Measurements from ENCODE around the gene SLC13A4. TPM values are rescaled to one million over a fixed set of nuclear protein-coding genes. Genes with fewer than 3 reads are reported as not detected.
A peak's percentile ranks its signal among the peaks of the same experiment; 100 is the strongest.

The SLC13A4 gene
- total RNA-seq, 1 donor from 2014 or later, result not detected

DNA sequence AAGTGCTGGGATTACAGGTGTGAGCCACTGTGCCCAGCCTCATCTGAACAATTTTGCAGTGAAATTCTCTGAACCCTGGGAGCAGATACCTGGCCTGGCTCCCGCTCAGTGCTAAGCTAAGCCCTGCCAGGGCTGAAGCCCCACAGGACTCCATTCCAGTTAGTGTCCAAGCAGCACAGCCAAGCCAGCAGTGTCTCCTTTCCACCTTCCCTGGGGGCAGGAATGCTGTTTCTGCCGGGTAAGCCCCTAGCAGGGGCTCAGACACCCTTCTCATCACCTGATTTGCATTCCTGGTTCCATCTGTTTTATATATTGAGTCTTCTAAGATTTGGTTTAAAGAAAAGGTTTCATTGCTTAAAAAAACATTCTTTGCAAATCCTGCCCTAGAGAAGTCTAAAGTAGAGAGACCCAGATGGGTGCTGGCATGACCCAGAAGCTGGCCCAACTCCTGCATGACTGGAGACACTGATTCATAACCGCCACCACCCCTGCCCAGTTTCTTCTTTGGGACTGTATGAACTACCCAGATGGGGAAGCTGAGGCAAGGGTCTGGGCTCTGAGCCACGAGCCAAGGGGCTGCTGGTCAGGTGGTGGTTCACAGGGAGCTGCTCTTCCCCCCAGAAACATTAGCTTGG, 14.0 kb downstream of the SLC13A4 start:
- Mint-ChIP-seq H3K27me3 (ENCODE audit: low read depth) (no peaks in the 10 kb centered on the region), H3K27ac (ENCODE audit: unreplicated experiment) (peak overlapping the region; percentile 3), H3K4me3 (ENCODE audit: unreplicated experiment) (no peak overlapping the region), H3K36me3 (ENCODE audit: low read depth) (no peaks in the 10 kb centered on the region), H3K4me1 (ENCODE audit: low read depth) (peaks cover 15% of the 10 kb centered on the region), H3K9me3 (ENCODE audit: low read depth) (no peaks in the 10 kb centered on the region)
- no peak for DNase-seq (ENCODE audit: low spot score)
- TF ChIP-seq CTCF (IDR thresholded peaks at IDR 0.05), result no peak

GRCh38 chr7:135712796-135713195, 15.2 kb downstream of the SLC13A4 start:
- no peaks in the 10 kb centered on the region for H3K9me3 Mint-ChIP-seq (ENCODE audit: low read depth)
- no peaks in the 10 kb centered on the region for H3K27me3 Mint-ChIP-seq (ENCODE audit: low read depth)
- no peak for TF ChIP-seq CTCF (IDR thresholded peaks at IDR 0.05)
- no peak overlapping the region for H3K4me3 Mint-ChIP-seq (ENCODE audit: unreplicated experiment)
- no peak overlapping the region for H3K27ac Mint-ChIP-seq (ENCODE audit: unreplicated experiment)
- DNase-seq (ENCODE audit: low spot score), result no peak
- no peaks in the 10 kb centered on the region for H3K36me3 Mint-ChIP-seq (ENCODE audit: low read depth)
- peaks cover 15% of the 10 kb centered on the region for H3K4me1 Mint-ChIP-seq (ENCODE audit: low read depth)

DNA sequence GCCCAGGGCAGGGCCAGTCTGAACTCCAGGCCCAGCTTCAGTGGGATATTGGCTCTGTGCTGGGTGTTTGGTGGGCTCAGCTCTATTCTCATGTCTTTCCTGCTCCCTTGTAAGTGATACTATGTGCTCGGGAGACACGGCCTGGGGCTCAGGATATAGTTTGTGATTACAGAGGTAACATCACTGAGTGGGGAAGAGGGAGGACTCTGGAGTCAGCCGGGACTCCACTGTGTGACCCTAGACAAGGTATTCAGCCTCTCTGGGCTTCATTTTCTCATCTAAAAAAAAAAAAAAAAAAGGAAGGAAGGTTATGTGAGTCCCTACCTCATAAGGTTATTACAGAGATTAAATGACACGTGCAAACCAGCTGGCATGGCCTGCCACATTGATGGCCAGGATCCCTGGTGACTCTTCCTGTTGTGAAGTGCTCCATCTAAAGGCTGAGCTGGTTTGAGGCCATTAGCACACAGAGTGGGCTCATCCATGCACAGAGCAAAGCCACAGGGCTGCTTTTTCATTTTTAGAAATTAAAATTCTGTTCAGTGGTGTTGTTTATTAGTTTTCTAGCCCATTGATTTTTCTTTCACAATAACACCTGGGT, 15.7 kb downstream of the SLC13A4 start:
- Mint-ChIP-seq H3K9me3 (ENCODE audit: low read depth) (no peaks in the 10 kb centered on the region), H3K27me3 (ENCODE audit: low read depth) (no peaks in the 10 kb centered on the region), H3K36me3 (ENCODE audit: low read depth) (no peaks in the 10 kb centered on the region), H3K4me3 (ENCODE audit: unreplicated experiment) (no peak overlapping the region), H3K4me1 (ENCODE audit: low read depth) (peaks cover 15% of the 10 kb centered on the region), H3K27ac (ENCODE audit: unreplicated experiment) (no peak overlapping the region)
- TF ChIP-seq CTCF (IDR thresholded peaks at IDR 0.05), result peak; percentile 25
- DNase-seq (ENCODE audit: low spot score), result no peak

GRCh38 chr7:135711139-135711469, 16.9 kb downstream of the SLC13A4 start:
- H3K9me3 Mint-ChIP-seq (ENCODE audit: low read depth), result no peaks in the 10 kb centered on the region
- H3K4me3 Mint-ChIP-seq (ENCODE audit: unreplicated experiment), result no peak overlapping the region
- H3K36me3 Mint-ChIP-seq (ENCODE audit: low read depth), result no peaks in the 10 kb centered on the region
- H3K27ac Mint-ChIP-seq (ENCODE audit: unreplicated experiment), result no peak overlapping the region
- TF ChIP-seq CTCF (IDR thresholded peaks at IDR 0.05), result peak; percentile 62
- no peaks in the 10 kb centered on the region for H3K27me3 Mint-ChIP-seq (ENCODE audit: low read depth)
- no peak for DNase-seq (ENCODE audit: low spot score)
- peaks cover 7% of the 10 kb centered on the region for H3K4me1 Mint-ChIP-seq (ENCODE audit: low read depth)

DNA sequence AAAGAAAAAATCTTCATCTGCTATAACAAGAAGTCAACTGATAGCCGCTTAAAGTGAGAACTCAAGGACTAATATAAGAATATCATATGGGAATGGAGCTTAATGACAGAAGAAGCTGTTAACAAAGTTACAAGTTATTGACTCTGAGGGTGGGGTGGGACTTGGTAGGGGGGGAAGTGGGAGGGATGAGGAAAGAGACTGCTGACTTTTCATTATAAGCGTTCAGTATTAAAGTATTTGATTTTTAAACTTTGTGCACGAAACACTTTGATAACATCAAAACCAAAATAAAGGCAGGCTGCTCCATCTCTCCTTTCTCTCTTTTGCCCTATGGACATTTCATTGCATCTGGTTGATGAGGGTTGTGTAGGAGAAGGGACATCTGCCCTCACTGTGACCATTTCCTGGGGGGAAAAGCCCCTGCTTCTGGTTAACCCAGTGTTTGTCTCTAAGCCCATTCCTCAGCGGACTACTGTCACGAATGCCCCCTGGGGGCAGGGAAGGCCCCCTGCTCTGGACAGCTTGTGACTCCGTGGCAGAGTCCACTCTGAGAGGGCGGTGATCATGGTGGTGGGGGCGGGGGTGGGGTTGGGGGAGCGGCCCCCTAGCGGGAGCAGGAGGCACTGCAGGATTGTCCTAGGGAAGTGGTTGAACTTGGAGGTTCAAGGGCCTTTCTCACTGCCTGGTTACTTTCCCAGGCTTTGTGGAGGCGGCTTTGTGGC, 17.4 kb downstream of the SLC13A4 start:
- H3K9me3 Mint-ChIP-seq (ENCODE audit: low read depth), result no peaks in the 10 kb centered on the region
- no peaks in the 10 kb centered on the region for H3K36me3 Mint-ChIP-seq (ENCODE audit: low read depth)
- H3K4me1 Mint-ChIP-seq (ENCODE audit: low read depth), result peaks cover 7% of the 10 kb centered on the region
- H3K27ac Mint-ChIP-seq (ENCODE audit: unreplicated experiment), result no peak overlapping the region
- no peak for DNase-seq (ENCODE audit: low spot score)
- no peak overlapping the region for H3K4me3 Mint-ChIP-seq (ENCODE audit: unreplicated experiment)
- peak; percentile 80 for TF ChIP-seq CTCF (IDR thresholded peaks at IDR 0.05)
- no peaks in the 10 kb centered on the region for H3K27me3 Mint-ChIP-seq (ENCODE audit: low read depth)

Measured in chondrocyte (in vitro differentiated cells).